Heart left ventricle (tissue), 13 donors: ENCODE data around the gene PEX7.

Source experiments
- POLR2A ChIP-seq, 2 donors: fragments of 450-650 bp; IDR thresholded peaks; one replicate each; pipeline ENCODE4 v1.6.1; 2017; ENCODE audit warnings: antibody characterized with exemption in 2 of 2, mild to moderate bottlenecking in 2 of 2, moderate library complexity in 2 of 2
- TF ChIP-seq, protein P1 (sequence below), 12 donors: fragments of 200-600 bp; sonication (generic) in 4 of 12; IDR thresholded peaks; one replicate each; pipeline versions ENCODE4 v1.5.0 to v1.8.0; 2018 to 2022; ENCODE audit warnings: antibody characterized with exemption in 12 of 12, mild to moderate bottlenecking in 5 of 12
- donor health status: ischemic (EF 13 %, LVEDD 7.1; RV severe dilation, severe dysfunction).
- donor health status: DM: no; HTN: yes; CAD: no.
- donor health status: DM: no; HTN: no; CAD: no.
- donor health status: ischemic (EF 25% LVEDD 6.9; RV normal size, moderate dysfunction).
- donor health status: ischemic (EF 25% LVEDD 5.7; RV mildly dilated, moderate dysfunction).
- donor health status: ischemic (EF 35%, LVEDD 5.7; RV mildly dilated, moderate dysfunction).
- donor health status: nonischemic (EF 11% LVEDD 7.7; RV severe dilation, severe dysfunction).
- donor health status: DM: yes; HTN: yes; CAD: no.
- donor health status: PGD.
- donor health status: ischemic (EF 29% LVEDD 5.4; RV normal size, mild dysfunction).
- donor health status: nonischemic (EF 23%, LVEDD 6.1; RV moderate dilation, normal function).

DNA sequence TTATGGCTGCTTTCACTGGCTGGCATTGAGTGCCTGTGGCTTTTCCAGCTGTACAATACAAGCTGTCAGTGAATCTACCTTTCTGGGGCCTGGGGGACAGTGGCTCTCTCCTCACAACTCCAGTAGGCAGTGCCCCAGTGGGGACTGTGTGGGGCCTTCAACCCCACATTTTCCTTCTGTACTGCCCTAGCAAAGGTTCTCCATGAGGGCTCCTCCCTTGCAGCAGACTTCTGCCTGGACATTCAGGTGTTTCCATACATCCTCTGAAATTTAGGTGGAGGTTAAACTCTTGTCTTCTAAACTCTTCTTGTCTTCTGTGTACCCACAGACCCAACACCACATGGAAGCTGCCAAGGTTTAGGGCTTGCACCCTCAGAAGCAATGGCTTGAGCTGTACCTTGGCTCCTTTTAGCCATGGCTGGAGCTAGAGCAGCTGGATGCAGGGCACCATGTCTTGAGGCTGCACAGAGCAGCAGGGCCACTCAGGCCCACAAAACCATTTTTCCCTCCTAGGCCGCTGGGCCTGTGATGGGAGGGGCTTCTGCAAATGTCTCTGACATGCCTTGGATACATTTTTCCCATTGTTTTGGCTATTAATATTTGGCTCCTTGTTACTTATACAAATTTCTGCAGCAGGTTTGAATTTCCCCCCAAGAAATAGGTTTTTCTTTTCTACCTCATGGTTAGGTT, 9.6 kb downstream of the PEX7 start:
- TF ChIP-seq, protein P1, sequence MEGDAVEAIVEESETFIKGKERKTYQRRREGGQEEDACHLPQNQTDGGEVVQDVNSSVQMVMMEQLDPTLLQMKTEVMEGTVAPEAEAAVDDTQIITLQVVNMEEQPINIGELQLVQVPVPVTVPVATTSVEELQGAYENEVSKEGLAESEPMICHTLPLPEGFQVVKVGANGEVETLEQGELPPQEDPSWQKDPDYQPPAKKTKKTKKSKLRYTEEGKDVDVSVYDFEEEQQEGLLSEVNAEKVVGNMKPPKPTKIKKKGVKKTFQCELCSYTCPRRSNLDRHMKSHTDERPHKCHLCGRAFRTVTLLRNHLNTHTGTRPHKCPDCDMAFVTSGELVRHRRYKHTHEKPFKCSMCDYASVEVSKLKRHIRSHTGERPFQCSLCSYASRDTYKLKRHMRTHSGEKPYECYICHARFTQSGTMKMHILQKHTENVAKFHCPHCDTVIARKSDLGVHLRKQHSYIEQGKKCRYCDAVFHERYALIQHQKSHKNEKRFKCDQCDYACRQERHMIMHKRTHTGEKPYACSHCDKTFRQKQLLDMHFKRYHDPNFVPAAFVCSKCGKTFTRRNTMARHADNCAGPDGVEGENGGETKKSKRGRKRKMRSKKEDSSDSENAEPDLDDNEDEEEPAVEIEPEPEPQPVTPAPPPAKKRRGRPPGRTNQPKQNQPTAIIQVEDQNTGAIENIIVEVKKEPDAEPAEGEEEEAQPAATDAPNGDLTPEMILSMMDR (IDR thresholded peaks at IDR 0.05): no peak
- TF ChIP-seq POLR2A (IDR thresholded peaks at IDR 0.05): no peak
